Uterus (tissue), 4 donors: ENCODE data around the gene IER3. TPM values are rescaled to one million over a fixed set of nuclear protein-coding genes. Genes with fewer than 3 reads are reported as not detected.
"Not testable (repeated sequence)": the region's sequence is repeated elsewhere in the genome, so short reads cannot be mapped to it uniquely, and the experiment has no call there.

Experiments
- DNase-seq, 2 donors: peaks; one replicate each; pipeline ENCODE4 v3.0.0-alpha.2; 2019 to 2020
- H3K27ac ChIP-seq, 2 donors: fragments of 200-600 bp; sonication (generic); 1 replicate in 1 of 2; 2 replicates in 1 of 2; pipeline ENCODE4 v1.5.1; 2016 to 2018
- H3K27me3 ChIP-seq, 2 donors: fragments of 200-600 bp; sonication (generic); one replicate each; pipeline ENCODE4 v1.5.1; 2018 to 2019; ENCODE audit warnings: control low read depth in 1 of 2
- H3K36me3 ChIP-seq, 2 donors: fragments of 200-600 bp; sonication (generic); one replicate each; pipeline ENCODE4 v1.5.1; 2019; ENCODE audit warnings: control low read depth in 1 of 2
- H3K4me1 ChIP-seq, 2 donors: fragments of 200-600 bp; sonication (generic); one replicate each; pipeline ENCODE4 v1.5.1; 2018 to 2019; ENCODE audit warnings: control low read depth in 1 of 2
- H3K4me3 ChIP-seq, 2 donors: fragments of 200-600 bp; sonication (generic); 1 replicate in 1 of 2; 2 replicates in 1 of 2; pipeline ENCODE4 v1.5.1; 2018 to 2019; ENCODE audit warnings: mild to moderate bottlenecking in 1 of 2
- H3K9me3 ChIP-seq, 2 donors: fragments of 200-600 bp; sonication (generic); one replicate each; pipeline ENCODE4 v1.5.1; 2019; ENCODE audit warnings: control low read depth in 1 of 2
- CTCF ChIP-seq, 4 experiments: fragments of 200-600 bp in 2 of 4; fragments of 450-650 bp in 2 of 4; sonication (generic) in 2 of 4; IDR thresholded peaks; one replicate each; pipeline ENCODE4 v1.5.1; 2016 to 2019; ENCODE audit warnings: antibody characterized with exemption in 4 of 4, mild to moderate bottlenecking in 2 of 4, moderate library complexity in 1 of 4
- POLR2A ChIP-seq, 2 donors: fragments of 450-650 bp; IDR thresholded peaks; one replicate each; pipeline ENCODE4 v1.6.1; 2016; ENCODE audit warnings: antibody characterized with exemption in 2 of 2, mild to moderate bottlenecking in 1 of 2, moderate library complexity in 1 of 2
- intact Hi-C: fragments of 100-400 bp; cut with DNase I; formaldehyde crosslinking; loops from one replicate; pipeline ENCODE4 v1.15.1; 2023; ENCODE audit warnings: low total_unique reads
- total RNA-seq, 4 donors: library from RNA; depleted of rRNA in 3 of 4; stranded (reverse); fragments of >200 nt in 3 of 4; gene quantifications; one replicate each; pipeline versions ENCODE4 v1.1.0 to v1.2.4, GENCODE V29; 2014 to 2023
- donor health status: DM: yes; HTN: yes; CAD: no.

Gene IER3
- total RNA-seq, 4 donors from 2014 or later, result 0.88 to 23.8 (median 10.4) TPM

- no peak overlapping the region for H3K27ac ChIP-seq
- no peaks in the 10 kb centered on the region for H3K4me1 ChIP-seq
- no peaks in the 10 kb centered on the region for H3K9me3 ChIP-seq
- intact Hi-C loops, result no loop called here
- TF ChIP-seq POLR2A (IDR thresholded peaks at IDR 0.05) (no peak), CTCF (IDR thresholded peaks at IDR 0.05) (no peak)
- no peaks in the 10 kb centered on the region for H3K36me3 ChIP-seq
- no peaks in the 10 kb centered on the region for H3K27me3 ChIP-seq
- no peak overlapping the region for H3K4me3 ChIP-seq
- no peak for DNase-seq
Observed at GRCh38 chr6:30759575-30760239, 15.4 kb upstream of the IER3 start.

GRCh38 chr6:30757261-30757904 is 13.0 kb upstream of the IER3 start:
- no peaks in the 10 kb centered on the region for H3K4me1 ChIP-seq
- TF ChIP-seq POLR2A (IDR thresholded peaks at IDR 0.05), result no peak
- TF ChIP-seq CTCF (IDR thresholded peaks at IDR 0.05), result no peak

GRCh38 chr6:30756405-30757003 is 12.2 kb upstream of the IER3 start:
- H3K27ac ChIP-seq, intact Hi-C loops: not testable (repeated sequence)

More at GRCh38 chr6:30757261-30757904, 13.0 kb upstream of the IER3 start:
- Histone ChIP-seq H3K27ac (no peak overlapping the region), H3K36me3 (no peaks in the 10 kb centered on the region), H3K4me3 (no peak overlapping the region), H3K9me3 (no peaks in the 10 kb centered on the region), H3K27me3 (no peaks in the 10 kb centered on the region)
- no peak for DNase-seq
- intact Hi-C loops, result no loop called here

GRCh38 chr6:30754631-30755030 is 10.3 kb upstream of the IER3 start:
- H3K36me3 ChIP-seq, result no peaks in the 10 kb centered on the region
- TF ChIP-seq CTCF (IDR thresholded peaks at IDR 0.05), result no peak
- TF ChIP-seq POLR2A (IDR thresholded peaks at IDR 0.05), result no peak
- no peak for DNase-seq
- H3K4me1 ChIP-seq, result peaks cover 0 to 6% of the 10 kb centered on the region in 2 donors
- no peaks in the 10 kb centered on the region for H3K27me3 ChIP-seq
- H3K27ac ChIP-seq, result no peak overlapping the region
- H3K4me3 ChIP-seq, result no peak overlapping the region
- no peaks in the 10 kb centered on the region for H3K9me3 ChIP-seq
- intact Hi-C loops, result no loop called here

More at GRCh38 chr6:30756405-30757003, 12.2 kb upstream of the IER3 start:
- not testable (repeated sequence) for H3K4me3 ChIP-seq, H3K4me1 ChIP-seq, DNase-seq, H3K36me3 ChIP-seq, H3K27me3 ChIP-seq, H3K9me3 ChIP-seq

GRCh38 chr6:30752157-30752927 is 8.0 kb upstream of the IER3 start:
- intact Hi-C loops, result no loop called here
- H3K4me1 ChIP-seq, result peaks cover 0 to 6% of the 10 kb centered on the region in 2 donors
- DNase-seq, result peak; percentile 95 to 96

More at GRCh38 chr6:30752157-30752927, 8.0 kb upstream of the IER3 start:
- H3K27ac ChIP-seq, result peak overlapping the region; percentile 79 to 80
- H3K4me3 ChIP-seq, result no peak overlapping the region
- H3K9me3 ChIP-seq, result no peaks in the 10 kb centered on the region
- TF ChIP-seq CTCF (IDR thresholded peaks at IDR 0.05) (no peak), POLR2A (IDR thresholded peaks at IDR 0.05) (no peak)
- no peaks in the 10 kb centered on the region for H3K36me3 ChIP-seq
- H3K27me3 ChIP-seq, result no peaks in the 10 kb centered on the region
